MCF 10A (cell line): Measurements from ENCODE around the gene DYNC1H1. TPM values are rescaled to one million over a fixed set of nuclear protein-coding genes. Genes with fewer than 3 reads are reported as not detected.

Source experiments
- BruUV-seq: library from RNA; stranded (reverse); fragments of 400-500 nt; replicated peaks from 2 replicates; lab custom pipeline; 2021; lab: Mats Ljungman, UMichigan
- CTCF ChIA-PET: fragments of 300-600 bp; sonication (Branson Sonifier 250); formaldehyde crosslinking; extraction: SDS; loops from one replicate; lab custom pipeline; 2021; ENCODE audit warnings: antibody characterized with exemption, inconsistent platforms; lab: Yijun Ruan, JAX
- POLR2A ChIA-PET: fragments of 300-600, 350-650 bp; sonication (Branson Sonifier 250); formaldehyde crosslinking; extraction: SDS; loops from one replicate; lab custom pipeline; 2020; ENCODE audit warnings: antibody characterized with exemption, inconsistent platforms; lab: Yijun Ruan, JAX
- DNase-seq: peaks from one replicate; pipeline ENCODE4 v3.0.0-alpha.2; 2018; ENCODE audit not compliant: unreplicated experiment
- H3K27ac Mint-ChIP-seq: one replicate; pipeline ENCODE4 v1.8.0; 2022; ENCODE audit warnings: mild to moderate bottlenecking, low read depth, mixed read lengths; ENCODE audit not compliant: unreplicated experiment
- H3K27me3 Mint-ChIP-seq: one replicate; pipeline ENCODE4 v1.8.0; 2022; ENCODE audit warnings: mixed read lengths; ENCODE audit not compliant: insufficient read depth, unreplicated experiment
- H3K36me3 Mint-ChIP-seq: one replicate; pipeline ENCODE4 v1.8.0; 2022; ENCODE audit warnings: mild to moderate bottlenecking, moderate library complexity, mixed read lengths; ENCODE audit not compliant: insufficient read depth, unreplicated experiment
- H3K4me1 Mint-ChIP-seq: one replicate; pipeline ENCODE4 v1.8.0; 2022; ENCODE audit warnings: mixed read lengths; ENCODE audit not compliant: insufficient read depth, unreplicated experiment
- H3K4me3 Mint-ChIP-seq: one replicate; pipeline ENCODE4 v1.8.0; 2022; ENCODE audit warnings: mild to moderate bottlenecking, moderate library complexity, mixed read lengths; ENCODE audit not compliant: unreplicated experiment
- H3K9me3 Mint-ChIP-seq: one replicate; pipeline ENCODE4 v1.8.0; 2022; ENCODE audit warnings: mixed read lengths; ENCODE audit not compliant: unreplicated experiment
- CTCF ChIP-seq: fragments of 200-600 bp; IDR thresholded peaks from one replicate; pipeline ENCODE4 v1.8.0; 2022; ENCODE audit warnings: antibody characterized with exemption, mild to moderate bottlenecking; ENCODE audit not compliant: unreplicated experiment
- intact Hi-C: fragments of 100-400 bp; cut with micrococcal nuclease; formaldehyde crosslinking; loops from 2 replicates; pipeline ENCODE4 v1.14.1; 2022
- total RNA-seq: library from RNA; stranded (reverse); gene quantifications from 2 replicates; pipeline ENCODE4 v1.2.3, GENCODE V29; 2022

DYNC1H1 gene
- total RNA-seq, 1 experiment from 2014 or later, result 704 TPM

- Mint-ChIP-seq H3K27me3 (no peaks in the 10 kb centered on the region), H3K27ac (no peak overlapping the region), H3K36me3 (peaks cover 12% of the 10 kb centered on the region), H3K4me1 (no peaks in the 10 kb centered on the region), H3K4me3 (no peak overlapping the region), H3K9me3 (no peaks in the 10 kb centered on the region)
- intact Hi-C loops, result no loop called here
- CTCF ChIA-PET, result interaction anchor here (0.6 to 1.0 kb wide), 3 partner anchors 10 to 225 kb away, joined by 3 to 5 read pairs (median 3); no protein-coding TSS in a partner anchor
- BruUV-seq, result no TSS peak
- DNase-seq, result no peak
- POLR2A ChIA-PET, result interaction anchor here (0.7 to 1.1 kb wide), 2 partner anchors 14 to 32 kb away, joined by 3 to 5 read pairs; no protein-coding TSS in a partner anchor
- TF ChIP-seq CTCF, result no peak
Measured at GRCh38 chr14:101933209-101933608, 31.2 kb upstream of the DYNC1H1 start.

GRCh38 chr14:101934601-101935150 lies 29.7 kb upstream of the DYNC1H1 start:
- no peak overlapping the region for H3K27ac Mint-ChIP-seq
- H3K36me3 Mint-ChIP-seq, result peaks cover 5% of the 10 kb centered on the region
- no peak for DNase-seq
- H3K4me1 Mint-ChIP-seq, result no peaks in the 10 kb centered on the region
- ChIA-PET CTCF (no interaction called here), POLR2A (interaction anchor here (0.6 kb wide), 1 partner anchor 14 kb away, joined by 6 read pairs; no protein-coding TSS in a partner anchor)
- H3K4me3 Mint-ChIP-seq, result no peak overlapping the region
- BruUV-seq, result no TSS peak
- H3K9me3 Mint-ChIP-seq, result no peaks in the 10 kb centered on the region
- intact Hi-C loops, result no loop called here
- no peaks in the 10 kb centered on the region for H3K27me3 Mint-ChIP-seq
- TF ChIP-seq CTCF, result no peak

GRCh38 chr14:101937926-101938767 lies 26.2 kb upstream of the DYNC1H1 start:
- Mint-ChIP-seq H3K4me3 (no peak overlapping the region), H3K4me1 (no peaks in the 10 kb centered on the region), H3K27me3 (peaks cover 20% of the 10 kb centered on the region), H3K36me3 (peaks cover under 1% of the 10 kb centered on the region), H3K9me3 (no peaks in the 10 kb centered on the region), H3K27ac (no peak overlapping the region)
- TF ChIP-seq CTCF, result no peak
- POLR2A ChIA-PET, result no interaction called here
- no peak for DNase-seq
- no TSS peak for BruUV-seq
- intact Hi-C loops, result no loop called here
- CTCF ChIA-PET, result no interaction called here

GRCh38 chr14:101939646-101940170 lies 24.7 kb upstream of the DYNC1H1 start:
- Mint-ChIP-seq H3K36me3 (no peaks in the 10 kb centered on the region), H3K4me3 (no peak overlapping the region), H3K27me3 (peaks cover 22% of the 10 kb centered on the region), H3K27ac (no peak overlapping the region), H3K9me3 (no peaks in the 10 kb centered on the region), H3K4me1 (no peaks in the 10 kb centered on the region)
- TF ChIP-seq CTCF, result no peak
- CTCF ChIA-PET, result no interaction called here
- no TSS peak for BruUV-seq
- intact Hi-C loops, result no loop called here
- POLR2A ChIA-PET, result no interaction called here
- DNase-seq, result no peak
